Measurements from ENCODE around the gene CABCOCO1. TPM values are rescaled to one million over a fixed set of nuclear protein-coding genes. Genes with fewer than 3 reads are reported as not detected.

Gene CABCOCO1
- total and polyA plus RNA-seq, 9 of the 15 experiments (the other 6 are each of a cell fraction or from before 2014, with no cell fraction given) = 0.04 TPM; not detected in 8

GRCh38 chr10:61698968-61699655, 36.4 kb downstream of the CABCOCO1 start:
- H4K20me1 ChIP-seq (replicated peaks; ENCODE audit: control insufficient read depth, insufficient read depth, low read length) = no peaks in the 10 kb centered on the region
- H3K9me3 ChIP-seq (replicated peaks; ENCODE audit: control insufficient read depth, insufficient read depth, low read depth, low read length) = no peaks in the 10 kb centered on the region
- H3K9me1 ChIP-seq (ENCODE audit: control insufficient read depth, insufficient read depth, low read length) = no peaks in the 10 kb centered on the region
- DNase-seq (ENCODE audit: extremely low read depth in 1 of 4, low spot score in 3 of 4) = no peak
- no peak overlapping the region for H3K4me3 ChIP-seq
- H3K27me3 ChIP-seq (ENCODE audit: control insufficient read depth in 2 of 2, insufficient read depth in 2 of 2, low read length in 2 of 2) = no peaks in the 10 kb centered on the region
- intact Hi-C loops (cut with micrococcal nuclease) (no loop called here), in situ Hi-C loops (cut with MboI) (no loop called here)
- no peaks in the 10 kb centered on the region for H3K4me1 ChIP-seq (replicated peaks in 1 of 2; ENCODE audit: control insufficient read depth in 2 of 2, insufficient read depth in 2 of 2, low read length in 2 of 2)
- no peak overlapping the region for H3K27ac ChIP-seq (ENCODE audit: extremely low read depth, low read depth, low read length)
- no peaks in the 10 kb centered on the region for H3K36me3 ChIP-seq (ENCODE audit: control insufficient read depth, insufficient read depth, low read length)
- FAIRE-seq = no peak
- no peaks in the 10 kb centered on the region for H3K79me2 ChIP-seq (ENCODE audit: control insufficient read depth, insufficient read depth, low read length)
- no peak overlapping the region for H2AFZ ChIP-seq (ENCODE audit: low read depth, low read length)
- ATAC-seq = no peak
- ChIA-PET CTCF (ENCODE audit: low intra/inter-chr PET ratio) (no interaction called here), POLR2A (no interaction called here)
- no TSS peak for BruUV-seq (replicated peaks)
- H3K4me2 ChIP-seq (ENCODE audit: insufficient read depth, low read length) = no peak overlapping the region
- no peak overlapping the region for H3K9ac ChIP-seq (ENCODE audit: insufficient read depth in 1 of 2, low read depth in 2 of 2, low read length in 2 of 2)
- WGBS (ENCODE audit: insufficient coverage, low coverage, missing lambda C conversion rate) = 16% methylated on average over 4 of the region's 4 CpGs
- TF ChIP-seq ETS1 (conservative IDR thresholded peaks at IDR 0.05; ENCODE audit: control insufficient read depth, low read depth, low read length) (no peak), ZNF140 (CRISPR knock-in tag; IDR thresholded peaks at IDR 0.05) (no peak), HIVEP1 (CRISPR knock-in tag; IDR thresholded peaks at IDR 0.05) (no peak), TFE3 (CRISPR knock-in tag; IDR thresholded peaks at IDR 0.05) (peak; percentile 75), MLX (CRISPR knock-in tag; conservative IDR thresholded peaks at IDR 0.05) (no peak), ZNF217 (CRISPR knock-in tag; IDR thresholded peaks at IDR 0.05) (no peak)

Data from K562 (cell line).